Mucosa of rectum (tissue), 2 donors: ENCODE measurements around the gene VAV2.

Source experiments
- H3K27ac ChIP-seq, 2 donors: one replicate each; pipeline ENCODE4 v1.7.0; 2013; ENCODE audit warnings: inconsistent platforms in 2 of 2, low read depth in 2 of 2, low read length in 2 of 2
- H3K27me3 ChIP-seq, 2 donors: one replicate each; pipeline ENCODE4 v1.7.0; 2013; ENCODE audit warnings: low read length in 2 of 2; ENCODE audit not compliant: control insufficient read depth in 2 of 2, insufficient read depth in 2 of 2
- H3K36me3 ChIP-seq, 2 donors: one replicate each; pipeline ENCODE4 v1.7.0; 2013; ENCODE audit warnings: low read length in 2 of 2; ENCODE audit not compliant: control insufficient read depth in 2 of 2, insufficient read depth in 2 of 2
- H3K4me1 ChIP-seq, 2 donors: one replicate each; pipeline ENCODE4 v1.7.0; 2013; ENCODE audit warnings: low read length in 2 of 2, mild to moderate bottlenecking in 1 of 2; ENCODE audit not compliant: control insufficient read depth in 2 of 2, insufficient read depth in 2 of 2
- H3K4me3 ChIP-seq, 2 donors: one replicate each; pipeline ENCODE4 v1.7.0; 2013; ENCODE audit warnings: low read length in 2 of 2
- H3K9ac ChIP-seq, 2 donors: one replicate each; pipeline ENCODE4 v1.7.0; 2013; ENCODE audit warnings: low read length in 2 of 2, low read depth in 1 of 2, mild to moderate bottlenecking in 1 of 2
- H3K9me3 ChIP-seq, 2 donors: one replicate each; pipeline ENCODE4 v1.7.0; 2013; ENCODE audit warnings: low read length in 2 of 2; ENCODE audit not compliant: control insufficient read depth in 2 of 2
- donor health status: healthy.
- donor health status: Normal muscosa, but diverticular disease.

VAV2 gene

GRCh38 chr9:133777068-133777791 is 214.9 kb downstream of the VAV2 start:
- H3K36me3 ChIP-seq = peaks cover 20 to 53% of the 10 kb centered on the region in 2 donors
- no peaks in the 10 kb centered on the region for H3K4me1 ChIP-seq
- H3K27me3 ChIP-seq = no peaks in the 10 kb centered on the region
- no peak overlapping the region for H3K27ac ChIP-seq
- H3K4me3 ChIP-seq = no peak overlapping the region
- H3K9me3 ChIP-seq = peaks cover 0 to 2% of the 10 kb centered on the region in 2 donors
- H3K9ac ChIP-seq = no peak overlapping the region

DNA sequence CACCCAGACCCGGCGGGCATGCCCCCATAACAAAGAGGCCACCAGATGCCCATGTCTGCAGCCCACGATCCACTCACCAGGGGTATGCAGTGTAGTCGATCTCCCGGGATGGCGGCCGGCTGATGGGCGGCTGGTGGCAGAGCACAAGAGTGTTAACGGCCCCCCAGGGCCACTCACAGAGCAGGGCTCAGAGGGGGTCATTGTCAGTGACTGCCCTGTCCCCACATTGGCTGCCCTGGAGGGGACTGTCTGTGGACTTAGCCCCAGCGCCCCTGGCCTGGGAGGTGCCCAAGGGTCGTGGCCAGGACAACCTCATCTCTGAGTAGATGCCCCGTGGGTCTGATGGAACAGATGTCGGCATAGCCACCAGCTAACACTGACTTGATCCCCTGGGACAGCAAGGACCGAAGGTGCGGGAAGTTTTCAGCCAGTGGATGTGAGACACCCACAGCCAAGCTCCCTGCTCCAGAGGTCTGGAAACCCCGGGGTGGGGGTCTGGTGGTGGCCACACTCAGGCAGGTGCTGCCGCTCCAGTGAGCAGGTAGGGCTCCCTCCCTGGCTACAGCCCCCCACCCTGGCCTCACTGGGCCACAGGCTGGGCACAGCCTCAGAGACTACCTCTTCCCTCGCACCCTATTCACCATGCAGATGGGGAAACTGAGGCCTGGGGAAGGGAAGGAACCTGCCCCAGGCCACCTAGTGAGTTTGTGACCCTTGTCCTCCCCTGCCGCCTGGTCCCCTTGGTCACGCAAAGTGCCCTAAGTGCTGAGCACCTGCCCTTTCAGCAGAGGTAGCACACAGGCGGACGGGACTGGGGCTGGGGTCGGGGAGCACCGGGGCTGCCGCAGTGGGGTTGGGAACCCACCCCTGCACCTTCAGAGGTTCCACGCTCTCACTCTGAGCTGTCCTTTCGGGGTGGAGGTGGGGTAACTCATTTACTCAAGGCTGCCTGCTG is 215.9 kb downstream of the VAV2 start:
- Histone ChIP-seq H3K9ac (no peak overlapping the region), H3K27me3 (no peaks in the 10 kb centered on the region), H3K9me3 (peaks cover 0 to 2% of the 10 kb centered on the region in 2 donors), H3K36me3 (peaks cover 24 to 50% of the 10 kb centered on the region in 2 donors), H3K27ac (no peak overlapping the region), H3K4me1 (no peaks in the 10 kb centered on the region), H3K4me3 (no peak overlapping the region)

DNA sequence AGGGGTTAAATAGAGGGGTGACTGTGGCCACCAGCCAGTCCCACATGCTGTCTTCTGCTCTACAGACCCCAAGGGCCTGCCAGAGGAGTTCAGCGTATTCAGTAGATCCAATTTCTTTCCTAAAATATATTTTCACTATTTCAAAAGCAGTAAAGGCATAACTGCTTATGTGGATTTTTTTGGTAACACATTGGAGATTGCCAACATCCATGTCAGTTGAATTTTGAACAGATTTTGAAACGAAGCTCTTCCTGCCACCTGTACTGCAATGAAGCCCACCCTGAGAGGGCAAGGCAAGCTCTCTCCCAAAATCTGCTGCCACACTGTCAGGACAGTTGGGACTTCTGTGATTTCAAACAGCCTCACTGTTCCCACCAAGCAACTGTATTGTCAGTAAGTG is 216.8 kb downstream of the VAV2 start:
- H3K4me1 ChIP-seq = no peaks in the 10 kb centered on the region
- H3K4me3 ChIP-seq = no peak overlapping the region
- no peak overlapping the region for H3K27ac ChIP-seq
- H3K9me3 ChIP-seq = peaks cover 0 to 2% of the 10 kb centered on the region in 2 donors
- H3K36me3 ChIP-seq = peaks cover 24 to 51% of the 10 kb centered on the region in 2 donors
- no peaks in the 10 kb centered on the region for H3K27me3 ChIP-seq
- no peak overlapping the region for H3K9ac ChIP-seq

DNA sequence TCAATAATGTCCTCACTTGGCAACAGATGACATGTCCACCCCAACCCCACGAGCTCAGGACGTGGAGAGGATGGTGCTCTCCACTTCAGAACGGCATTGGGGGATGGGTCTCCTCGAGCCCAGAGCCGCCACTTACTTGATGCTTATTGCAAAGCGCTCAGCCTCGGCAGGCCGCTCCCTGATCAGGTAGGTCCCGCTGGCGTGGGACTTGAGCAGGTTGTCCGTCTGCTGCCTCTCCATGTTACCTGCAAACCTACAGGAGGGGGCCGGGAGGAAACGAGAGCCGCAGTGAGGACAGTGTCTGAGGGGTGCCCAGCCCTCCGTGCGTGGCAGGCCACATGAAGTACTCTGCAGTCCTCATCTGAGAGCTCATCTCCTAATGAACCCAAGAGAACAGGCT is 217.3 kb downstream of the VAV2 start:
- no peaks in the 10 kb centered on the region for H3K4me1 ChIP-seq
- no peak overlapping the region for H3K9ac ChIP-seq
- H3K27ac ChIP-seq = no peak overlapping the region
- no peaks in the 10 kb centered on the region for H3K27me3 ChIP-seq
- H3K9me3 ChIP-seq = peaks cover 0 to 2% of the 10 kb centered on the region in 2 donors
- H3K4me3 ChIP-seq = no peak overlapping the region
- peaks cover 24 to 54% of the 10 kb centered on the region in 2 donors for H3K36me3 ChIP-seq

GRCh38 chr9:133773889-133774655 is 218.1 kb downstream of the VAV2 start:
- H3K9me3 ChIP-seq = peaks cover 0 to 2% of the 10 kb centered on the region in 2 donors
- no peak overlapping the region for H3K27ac ChIP-seq
- H3K4me1 ChIP-seq = no peaks in the 10 kb centered on the region
- H3K36me3 ChIP-seq = peaks cover 24 to 50% of the 10 kb centered on the region in 2 donors
- H3K9ac ChIP-seq = no peak overlapping the region
- H3K27me3 ChIP-seq = no peaks in the 10 kb centered on the region
- no peak overlapping the region for H3K4me3 ChIP-seq

- no peaks in the 10 kb centered on the region for H3K27me3 ChIP-seq
- no peak overlapping the region for H3K9ac ChIP-seq
- no peaks in the 10 kb centered on the region for H3K4me1 ChIP-seq
- no peak overlapping the region for H3K4me3 ChIP-seq
- H3K27ac ChIP-seq = no peak overlapping the region
- peaks cover 31 to 56% of the 10 kb centered on the region in 2 donors for H3K36me3 ChIP-seq
- H3K9me3 ChIP-seq = peaks cover 0 to 4% of the 10 kb centered on the region in 2 donors
Observed at GRCh38 chr9:133772581-133772980, 219.5 kb downstream of the VAV2 start.

- no peak overlapping the region for H3K9ac ChIP-seq
- no peak overlapping the region for H3K27ac ChIP-seq
- H3K4me1 ChIP-seq = no peaks in the 10 kb centered on the region
- H3K36me3 ChIP-seq = peaks cover 29 to 60% of the 10 kb centered on the region in 2 donors
- H3K9me3 ChIP-seq = peaks cover 0 to 6% of the 10 kb centered on the region in 2 donors
- H3K27me3 ChIP-seq = no peaks in the 10 kb centered on the region
- H3K4me3 ChIP-seq = no peak overlapping the region
Observed at GRCh38 chr9:133771486-133772482, 220.3 kb downstream of the VAV2 start.

DNA sequence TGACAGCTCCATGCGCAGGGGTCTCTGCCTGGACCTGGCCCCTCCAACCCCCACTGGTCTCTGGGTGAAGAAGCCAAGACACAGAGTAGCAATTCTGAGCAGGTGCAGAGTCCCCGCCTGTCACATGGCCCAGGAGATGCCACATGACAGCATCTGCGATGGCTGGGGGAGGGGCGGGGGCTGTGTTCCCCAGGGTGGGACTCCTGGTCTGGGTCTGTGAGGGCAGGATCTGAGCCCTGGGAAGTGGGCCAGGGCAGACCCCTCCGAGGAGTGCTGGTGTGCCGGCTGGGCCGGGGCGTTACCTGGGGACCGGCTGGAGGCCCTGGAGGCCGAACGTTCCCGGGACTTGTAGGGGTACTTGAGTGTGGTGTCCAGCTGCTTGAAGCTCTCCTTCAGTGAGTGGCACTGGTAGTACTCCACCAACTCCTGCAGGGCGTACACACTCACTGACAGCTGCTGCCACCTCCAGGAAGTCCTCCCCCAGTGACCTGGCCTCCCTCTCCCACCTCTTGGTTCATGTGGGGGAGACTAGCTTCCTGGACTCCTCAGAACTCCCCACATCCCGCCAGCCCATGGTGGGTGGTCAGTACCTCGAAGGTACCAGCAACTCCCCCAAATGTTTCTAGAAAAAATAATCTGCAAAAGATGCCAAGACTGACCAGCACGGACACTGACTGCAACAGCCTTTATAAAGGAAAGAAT is 221.9 kb downstream of the VAV2 start:
- Histone ChIP-seq H3K27me3 (no peaks in the 10 kb centered on the region), H3K27ac (no peak overlapping the region), H3K9me3 (peaks cover 0 to 6% of the 10 kb centered on the region in 2 donors), H3K4me3 (no peak overlapping the region), H3K4me1 (no peaks in the 10 kb centered on the region), H3K36me3 (peaks cover 29 to 47% of the 10 kb centered on the region in 2 donors), H3K9ac (no peak overlapping the region)
